ENCODE data around the gene ST7. TPM values are rescaled to one million over a fixed set of nuclear protein-coding genes. Genes with fewer than 3 reads are reported as not detected.
"Not testable (repeated sequence)": the region's sequence is repeated elsewhere in the genome, so short reads cannot be mapped to it uniquely, and the experiment has no call there.

Gene ST7
- total and polyA plus RNA-seq, 2 of the 13 experiments (the other 11 are each of a cell fraction or from before 2014, with no cell fraction given), result 17.3 to 23.5 TPM

DNA sequence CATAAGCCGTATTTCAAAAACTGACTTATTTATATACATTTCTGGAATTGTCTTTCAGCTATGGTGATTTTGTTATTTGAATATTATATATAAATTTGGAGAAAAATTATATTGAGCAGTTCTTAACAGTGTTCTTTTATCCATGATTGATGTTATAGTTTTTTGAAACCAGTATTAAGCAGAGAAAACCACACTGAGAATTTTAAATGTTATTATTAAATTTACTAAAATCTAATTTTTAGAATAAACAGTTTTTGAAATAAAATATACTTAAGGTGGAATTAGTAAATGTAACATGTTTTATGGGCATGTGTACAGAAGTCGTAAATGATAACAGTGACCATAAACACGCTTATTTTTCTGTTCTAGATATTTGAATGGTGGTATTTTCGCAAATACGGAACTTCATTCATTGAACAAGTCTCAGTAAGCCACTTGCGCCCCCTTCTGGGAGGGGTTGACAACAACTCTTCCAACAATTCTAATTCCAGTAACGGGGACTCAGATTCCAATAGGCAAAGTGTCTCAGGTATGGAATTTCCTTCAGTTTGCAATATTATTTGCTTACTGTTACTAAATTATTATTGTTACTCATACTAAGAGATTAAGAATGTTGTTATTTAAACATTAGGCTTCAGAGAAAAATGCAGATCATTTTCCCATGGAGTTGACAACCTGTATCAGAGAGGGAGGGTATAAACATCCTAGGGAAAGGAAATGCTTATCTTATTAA, 166.1 kb downstream of the ST7 start (continued):
- TF ChIP-seq, protein P1, sequence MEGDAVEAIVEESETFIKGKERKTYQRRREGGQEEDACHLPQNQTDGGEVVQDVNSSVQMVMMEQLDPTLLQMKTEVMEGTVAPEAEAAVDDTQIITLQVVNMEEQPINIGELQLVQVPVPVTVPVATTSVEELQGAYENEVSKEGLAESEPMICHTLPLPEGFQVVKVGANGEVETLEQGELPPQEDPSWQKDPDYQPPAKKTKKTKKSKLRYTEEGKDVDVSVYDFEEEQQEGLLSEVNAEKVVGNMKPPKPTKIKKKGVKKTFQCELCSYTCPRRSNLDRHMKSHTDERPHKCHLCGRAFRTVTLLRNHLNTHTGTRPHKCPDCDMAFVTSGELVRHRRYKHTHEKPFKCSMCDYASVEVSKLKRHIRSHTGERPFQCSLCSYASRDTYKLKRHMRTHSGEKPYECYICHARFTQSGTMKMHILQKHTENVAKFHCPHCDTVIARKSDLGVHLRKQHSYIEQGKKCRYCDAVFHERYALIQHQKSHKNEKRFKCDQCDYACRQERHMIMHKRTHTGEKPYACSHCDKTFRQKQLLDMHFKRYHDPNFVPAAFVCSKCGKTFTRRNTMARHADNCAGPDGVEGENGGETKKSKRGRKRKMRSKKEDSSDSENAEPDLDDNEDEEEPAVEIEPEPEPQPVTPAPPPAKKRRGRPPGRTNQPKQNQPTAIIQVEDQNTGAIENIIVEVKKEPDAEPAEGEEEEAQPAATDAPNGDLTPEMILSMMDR (CRISPR knock-in tag; IDR thresholded peaks at IDR 0.05), result peak; percentile 86
- TF ChIP-seq FOXA3 (CRISPR knock-in tag; IDR thresholded peaks at IDR 0.05) (0 out of 2 replicates have a peak, but pooled peaks have one; percentile 33), MAFF (IDR thresholded peaks at IDR 0.05; ENCODE audit: low read depth, low read length) (peak; percentile 57), PAXIP1 (CRISPR knock-in tag; conservative IDR thresholded peaks at IDR 0.05) (no peak), PHF20 (CRISPR knock-in tag; IDR thresholded peaks at IDR 0.05) (no peak), RFX5 (IDR thresholded peaks at IDR 0.05; ENCODE audit: low read depth, low read length) (no peak), REST (IDR thresholded peaks at IDR 0.05; ENCODE audit: borderline replicate concordance in 1 of 2, low read depth in 1 of 2, low read length in 2 of 2) (no peak), POGZ (CRISPR knock-in tag; IDR thresholded peaks at IDR 0.05) (no peak)
- TF ChIP-seq, protein P2, sequence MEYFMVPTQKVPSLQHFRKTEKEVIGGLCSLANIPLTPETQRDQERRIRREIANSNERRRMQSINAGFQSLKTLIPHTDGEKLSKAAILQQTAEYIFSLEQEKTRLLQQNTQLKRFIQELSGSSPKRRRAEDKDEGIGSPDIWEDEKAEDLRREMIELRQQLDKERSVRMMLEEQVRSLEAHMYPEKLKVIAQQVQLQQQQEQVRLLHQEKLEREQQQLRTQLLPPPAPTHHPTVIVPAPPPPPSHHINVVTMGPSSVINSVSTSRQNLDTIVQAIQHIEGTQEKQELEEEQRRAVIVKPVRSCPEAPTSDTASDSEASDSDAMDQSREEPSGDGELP (IDR thresholded peaks at IDR 0.05; ENCODE audit: borderline replicate concordance, low read depth), result no peak

DNA sequence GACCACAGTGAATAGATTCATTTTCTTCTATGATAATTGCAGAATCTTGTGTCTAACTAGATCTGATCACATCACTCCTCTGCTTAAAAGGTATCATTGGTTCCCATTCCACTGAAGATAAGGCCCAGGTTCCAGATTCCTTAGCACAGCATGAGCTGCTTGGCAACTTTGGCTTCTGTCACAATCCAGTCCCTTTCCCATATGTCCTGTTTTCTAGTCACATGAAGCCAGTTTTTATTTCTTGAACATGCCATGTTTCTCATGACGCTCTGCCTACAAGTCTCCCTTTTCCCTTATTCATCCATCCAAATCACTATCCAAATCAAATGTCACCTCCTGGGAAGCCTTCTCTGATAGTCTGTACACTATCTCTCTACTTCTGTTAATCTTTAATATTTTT, 167.0 kb downstream of the ST7 start:
- H3K4me3 ChIP-seq (replicated peaks in 1 of 3; ENCODE audit: insufficient read depth in 1 of 3, low read depth in 2 of 3, low read length in 3 of 3); intact Hi-C loops (cut with micrococcal nuclease; ENCODE audit: unreplicated experiment); H3K36me3 ChIP-seq (replicated peaks in 1 of 2; ENCODE audit: control insufficient read depth in 1 of 2, insufficient read depth in 2 of 2, low read length in 2 of 2); H4K20me1 ChIP-seq (ENCODE audit: insufficient read depth, low read length); H3K4me2 ChIP-seq (ENCODE audit: low read depth, low read length); DNase-seq (ENCODE audit: low spot score); ATAC-seq; H2AFZ ChIP-seq (ENCODE audit: low read length); H3K9me3 ChIP-seq (ENCODE audit: low read length); H3K27me3 ChIP-seq (ENCODE audit: control insufficient read depth in 1 of 2, insufficient read depth in 2 of 2, low read length in 2 of 2); BruUV-seq (replicated peaks); H3K27ac ChIP-seq (ENCODE audit: extremely low read length, insufficient read depth, low read length); POLR2A ChIA-PET; H3K79me2 ChIP-seq (ENCODE audit: insufficient read depth, low read length); in situ Hi-C loops (cut with HindIII; ENCODE audit: extremely low pct_ligation_motif_present, low pct_unique_long_range_greater_than_20kb); H3K9ac ChIP-seq (ENCODE audit: insufficient read depth, low read depth, low read length): not testable (repeated sequence)
- H3K4me1 ChIP-seq (ENCODE audit: insufficient read depth, low read length), result peaks cover 12% of the 10 kb centered on the region
- CTCF ChIA-PET (ENCODE audit: low intra/inter-chr PET ratio, low total read pairs), result interaction anchor here (2.1 to 3.1 kb wide), 2 partner anchors 132 to 190 kb away, joined by 10 to 33 read pairs; no protein-coding TSS in a partner anchor
- 100% methylated on average over 1 of the region's 1 CpG for WGBS (ENCODE audit: low lambda C conversion rate)
- FAIRE-seq, result peak; percentile 36
